K562 (cell line): ENCODE measurements around the gene ZBTB18. TPM values are rescaled to one million over a fixed set of nuclear protein-coding genes. Genes with fewer than 3 reads are reported as not detected.

Source experiments
- ATAC-seq: fragments of 200-7000 bp; cut with Tn5 transposase; 3 replicates; pipeline ENCODE4 v1.9.1; 2020; ENCODE audit warnings: moderate library complexity
- BruUV-seq: library from RNA; stranded (reverse); fragments of 400-500 nt; replicated peaks from 2 replicates; lab custom pipeline; 2021; lab: Mats Ljungman, UMichigan
- CTCF ChIA-PET: fragments of 300-600 bp; formaldehyde crosslinking; extraction: SDS; loops from one replicate; lab custom pipeline; 2021; ENCODE audit warnings: low intra/inter-chr PET ratio; lab: Yijun Ruan, JAX
- POLR2A ChIA-PET: fragments of 300-600, 350-650 bp; sonication (Branson Sonifier 250); formaldehyde crosslinking; extraction: SDS; loops from one replicate; lab custom pipeline; 2021; ENCODE audit warnings: antibody characterized with exemption, inconsistent platforms; lab: Yijun Ruan, JAX
- DNase-seq, 4 experiments: peaks; one replicate each; pipeline versions ENCODE4 v3.0.0 to v3.0.0-alpha.2; 2011 to 2018; ENCODE audit warnings: low spot score in 3 of 4, mixed read lengths in 3 of 4; ENCODE audit errors: extremely low read depth in 1 of 4
- FAIRE-seq: peaks from 2 replicates; lab custom pipeline; 2011; peaks lifted over from hg19 to GRCh38; lab: Jason Lieb, UNC
- H2AFZ ChIP-seq: 2 replicates; pipeline ENCODE4 v1.6.0; 2011; ENCODE audit warnings: low read depth, low read length, control low read depth, inconsistent platforms
- H3K27ac ChIP-seq: fragments of 200-600 bp; 3 replicates; pipeline ENCODE4 v1.8.0; 2011; ENCODE audit warnings: low read depth, mild to moderate bottlenecking, control low read depth, inconsistent platforms, low read length, moderate library complexity, mixed read lengths; ENCODE audit errors: extremely low read depth
- H3K27me3 ChIP-seq, 2 experiments: fragments of 300-600 bp in 1 of 2; 2 replicates in 1 of 2; 3 replicates in 1 of 2; pipeline versions ENCODE4 v1.6.0 to v1.8.0; 2011; ENCODE audit warnings: inconsistent platforms in 2 of 2, low read length in 2 of 2, mild to moderate bottlenecking in 1 of 2, mixed read lengths in 1 of 2, moderate library complexity in 1 of 2; ENCODE audit not compliant: control insufficient read depth in 2 of 2, insufficient read depth in 2 of 2
- H3K36me3 ChIP-seq: fragments of 300-600 bp; 3 replicates; pipeline ENCODE4 v1.8.0; 2011; ENCODE audit warnings: mild to moderate bottlenecking, low read length, inconsistent platforms; ENCODE audit not compliant: control insufficient read depth, insufficient read depth
- H3K4me1 ChIP-seq, 2 experiments: fragments of 200-600 bp in 1 of 2; replicated peaks in 1 of 2; 2 replicates in 1 of 2; 3 replicates in 1 of 2; pipeline versions ENCODE4 v1.5.1 to v1.8.0; 2011; ENCODE audit warnings: inconsistent platforms in 2 of 2, low read length in 2 of 2, mild to moderate bottlenecking in 1 of 2, mixed read lengths in 1 of 2, moderate library complexity in 1 of 2; ENCODE audit not compliant: control insufficient read depth in 2 of 2, insufficient read depth in 2 of 2
- H3K4me2 ChIP-seq: 2 replicates; pipeline ENCODE4 v1.6.1; 2011; ENCODE audit warnings: low read length, control low read depth, inconsistent platforms, mixed read lengths; ENCODE audit not compliant: insufficient read depth
- H3K4me3 ChIP-seq: fragments of 200-600 bp; sonication (generic), shearing (Covaris generic); 2 replicates; pipeline ENCODE4 v1.5.1; 2016; ENCODE audit warnings: control low read depth, inconsistent platforms
- H3K79me2 ChIP-seq: fragments of 200-600 bp; 3 replicates; pipeline ENCODE4 v1.8.0; 2011; ENCODE audit warnings: low read length, inconsistent platforms; ENCODE audit not compliant: control insufficient read depth, insufficient read depth
- H3K9ac ChIP-seq, 2 experiments: 2 replicates each; pipeline versions ENCODE4 v1.6.0 to v1.6.1; 2011; ENCODE audit warnings: low read depth in 2 of 2, low read length in 2 of 2, control low read depth in 1 of 2, inconsistent platforms in 1 of 2, mild to moderate bottlenecking in 1 of 2, mixed read lengths in 1 of 2; ENCODE audit not compliant: insufficient read depth in 1 of 2
- H3K9me1 ChIP-seq: one replicate; pipeline ENCODE4 v1.6.0; 2011; ENCODE audit warnings: inconsistent platforms, mild to moderate bottlenecking, low read length, moderate library complexity; ENCODE audit not compliant: control insufficient read depth, insufficient read depth
- H3K9me3 ChIP-seq: replicated peaks from 2 replicates; pipeline ENCODE4 v1.5.1; 2011; ENCODE audit warnings: low read depth, low read length, inconsistent platforms; ENCODE audit not compliant: control insufficient read depth, insufficient read depth
- H4K20me1 ChIP-seq: replicated peaks from 2 replicates; pipeline ENCODE4 v1.6.1; 2011; ENCODE audit warnings: low read length, inconsistent platforms, mixed read lengths; ENCODE audit not compliant: control insufficient read depth, insufficient read depth
- MXI1 ChIP-seq: IDR thresholded peaks from 2 replicates; pipeline ENCODE4 v1.6.1; 2011; ENCODE audit warnings: low read depth, mild to moderate bottlenecking, improper control_type of control experiment, low read length
- YBX1 ChIP-seq: fragments of 450-650 bp; IDR thresholded peaks from 2 replicates; pipeline ENCODE4 v1.7.1; 2016; ENCODE audit warnings: mild to moderate bottlenecking
- ZFPM2 ChIP-seq: fragments of 250-450 bp; sonication (Bioruptor Pico); IDR thresholded peaks from 2 replicates; pipeline ENCODE4 v1.5.1; 2022; ENCODE audit warnings: mild to moderate bottlenecking
- WGBS: fragments of 100-300 bp; shearing (Covaris generic); methylation state at CpG from one replicate; pipeline ENCODE4 v1.1.6; 2016; ENCODE audit warnings: low coverage, mixed read lengths; ENCODE audit not compliant: insufficient coverage; ENCODE audit errors: missing lambda C conversion rate; 5-methylcytosine and 5-hydroxymethylcytosine counted together
- in situ Hi-C: fragments of 300-500 bp; cut with MboI; formaldehyde crosslinking; loops from 4 replicates; pipeline ENCODE4 v1.15.0; 2018; ENCODE audit warnings: inconsistent platforms, mixed read lengths
- intact Hi-C: fragments of 100-400 bp; cut with micrococcal nuclease; formaldehyde crosslinking; loops from 2 replicates; pipeline ENCODE4 v1.14.2; 2022
- polyA plus RNA-seq, 8 experiments: library from polyadenylated mRNA; depleted of rRNA in 4 of 8; stranded (reverse) in 5 of 8; unstranded in 3 of 8; fragments of >200 nt; fragmentation: Nextera tagmentation in 2 of 8; fragmentation: Illumina TruSeq in 1 of 8; extraction: Ambion mirVana in 2 of 8; extraction: Trizol in 1 of 8; gene quantifications; 2 replicates each; pipeline versions ENCODE4 v1.2.1 to v1.2.3, GENCODE V29; 2011 to 2014; ENCODE audit warnings: inconsistent platforms in 1 of 8, missing spikeins in 1 of 8
- total RNA-seq, 7 experiments: library from RNA; depleted of rRNA in 6 of 7; stranded (reverse); fragments of >200 nt in 6 of 7; fragmentation: Illumina TruSeq in 2 of 7; extraction: Trizol in 2 of 7; gene quantifications; 2 replicates each; pipeline versions ENCODE4 v1.2.1 to v1.2.3, GENCODE V29; 2011 to 2021; ENCODE audit warnings: low replicate concordance in 1 of 7
- TF ChIP-seq, protein P1 (sequence below): fragments of 250-450 bp; sonication (Bioruptor Pico); IDR thresholded peaks from 2 replicates; pipeline ENCODE4 v1.5.0; 2020; ENCODE audit warnings: mild to moderate bottlenecking
- TF ChIP-seq, protein P2 (sequence below): sonication (generic); formaldehyde crosslinking; IDR thresholded peaks from 2 replicates; pipeline ENCODE4 v1.4.0; 2020; ENCODE audit warnings: mild to moderate bottlenecking, missing genetic modification reagents

ZBTB18 gene
- total and polyA plus RNA-seq, 9 of the 15 experiments (the other 6 are each of a cell fraction or from before 2014, with no cell fraction given): 0.13 to 2.6 (median 1.6) TPM

DNA sequence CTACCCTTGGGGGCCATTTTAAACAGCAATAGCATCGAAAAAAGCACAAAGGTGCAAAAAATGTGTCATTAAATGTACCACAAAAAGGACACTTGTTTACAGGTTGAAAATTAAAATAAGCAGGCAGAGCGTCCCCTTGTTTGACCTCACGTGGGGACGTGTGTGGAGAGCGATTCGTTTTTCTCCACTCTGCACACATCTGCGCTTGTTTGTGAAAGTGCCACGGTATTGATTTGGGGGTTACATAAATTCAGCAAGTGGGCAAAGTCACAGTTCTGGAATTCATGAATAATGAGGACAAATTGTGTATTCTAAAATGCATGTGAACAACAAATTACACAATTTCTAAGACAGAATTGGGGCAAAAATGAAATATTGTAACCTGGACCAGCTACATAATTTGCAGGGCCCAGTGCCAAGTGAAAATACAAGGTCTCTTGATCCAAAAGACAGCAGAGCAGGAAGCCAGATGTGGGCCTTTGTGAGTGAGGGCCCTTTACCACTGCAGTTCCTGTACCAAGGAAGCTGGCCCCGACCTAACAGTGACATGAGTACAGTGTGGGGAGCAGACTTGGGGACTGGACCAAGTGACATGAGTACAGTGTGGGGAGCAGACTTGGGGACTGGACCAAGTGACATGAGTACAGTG, 43.9 kb downstream of the ZBTB18 start:
- no peak for ATAC-seq
- no peaks in the 10 kb centered on the region for H3K9me3 ChIP-seq
- TF ChIP-seq, protein P1, sequence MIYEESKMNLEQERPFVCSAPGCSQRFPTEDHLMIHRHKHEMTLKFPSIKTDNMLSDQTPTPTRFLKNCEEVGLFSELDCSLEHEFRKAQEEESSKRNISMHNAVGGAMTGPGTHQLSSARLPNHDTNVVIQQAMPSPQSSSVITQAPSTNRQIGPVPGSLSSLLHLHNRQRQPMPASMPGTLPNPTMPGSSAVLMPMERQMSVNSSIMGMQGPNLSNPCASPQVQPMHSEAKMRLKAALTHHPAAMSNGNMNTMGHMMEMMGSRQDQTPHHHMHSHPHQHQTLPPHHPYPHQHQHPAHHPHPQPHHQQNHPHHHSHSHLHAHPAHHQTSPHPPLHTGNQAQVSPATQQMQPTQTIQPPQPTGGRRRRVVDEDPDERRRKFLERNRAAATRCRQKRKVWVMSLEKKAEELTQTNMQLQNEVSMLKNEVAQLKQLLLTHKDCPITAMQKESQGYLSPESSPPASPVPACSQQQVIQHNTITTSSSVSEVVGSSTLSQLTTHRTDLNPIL (CRISPR knock-in tag): no peak
- no peak for TF ChIP-seq ZFPM2 (CRISPR knock-in tag)
- no peak for TF ChIP-seq YBX1
- TF ChIP-seq MXI1: no peak
- TF ChIP-seq, protein P2, sequence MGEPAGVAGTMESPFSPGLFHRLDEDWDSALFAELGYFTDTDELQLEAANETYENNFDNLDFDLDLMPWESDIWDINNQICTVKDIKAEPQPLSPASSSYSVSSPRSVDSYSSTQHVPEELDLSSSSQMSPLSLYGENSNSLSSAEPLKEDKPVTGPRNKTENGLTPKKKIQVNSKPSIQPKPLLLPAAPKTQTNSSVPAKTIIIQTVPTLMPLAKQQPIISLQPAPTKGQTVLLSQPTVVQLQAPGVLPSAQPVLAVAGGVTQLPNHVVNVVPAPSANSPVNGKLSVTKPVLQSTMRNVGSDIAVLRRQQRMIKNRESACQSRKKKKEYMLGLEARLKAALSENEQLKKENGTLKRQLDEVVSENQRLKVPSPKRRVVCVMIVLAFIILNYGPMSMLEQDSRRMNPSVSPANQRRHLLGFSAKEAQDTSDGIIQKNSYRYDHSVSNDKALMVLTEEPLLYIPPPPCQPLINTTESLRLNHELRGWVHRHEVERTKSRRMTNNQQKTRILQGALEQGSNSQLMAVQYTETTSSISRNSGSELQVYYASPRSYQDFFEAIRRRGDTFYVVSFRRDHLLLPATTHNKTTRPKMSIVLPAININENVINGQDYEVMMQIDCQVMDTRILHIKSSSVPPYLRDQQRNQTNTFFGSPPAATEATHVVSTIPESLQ: no peak
- TF ChIP-seq, all 486 proteins: peak for 0
- Histone ChIP-seq H3K27me3 (peaks cover 35 to 66% of the 10 kb centered on the region in 2 experiments; a peak in 4 of 5 replicates), H3K4me3 (no peak overlapping the region), H3K79me2 (no peaks in the 10 kb centered on the region), H4K20me1 (no peaks in the 10 kb centered on the region), H3K36me3 (no peaks in the 10 kb centered on the region), H3K27ac (no peak overlapping the region), H3K9ac (no peak overlapping the region), H3K4me2 (no peak overlapping the region), H3K4me1 (no peaks in the 10 kb centered on the region), H2AFZ (no peak overlapping the region), H3K9me1 (no peaks in the 10 kb centered on the region)
- ChIA-PET CTCF (no interaction called here), POLR2A (interaction anchor here (0.7 kb wide), 1 partner anchor 50 kb away, joined by 3 read pairs; no protein-coding TSS in a partner anchor)
- in situ Hi-C loops (no loop called here), intact Hi-C loops (no loop called here)
- DNase-seq (no peak), FAIRE-seq (no peak)
- WGBS: 0% methylated on average over 9 of the region's 9 CpGs
- no TSS peak for BruUV-seq
